SU-DHL-6 (cell line): ENCODE data around the gene BMPR1B.

ENCODE experiments used
- H2AFZ ChIP-seq: fragments of 200-600 bp; sonication (generic); 2 replicates; pipeline ENCODE4 v1.6.1; 2014; ENCODE audit warnings: low read depth, mild to moderate bottlenecking, moderate library complexity, mixed read lengths, antibody characterized with exemption, low read length; ENCODE audit not compliant: severe bottlenecking
- H3F3A ChIP-seq: fragments of 200-600 bp; shearing (Covaris generic); 2 replicates; pipeline ENCODE4 v1.6.0; 2016; ENCODE audit warnings: antibody characterized with exemption, mild to moderate bottlenecking; ENCODE audit not compliant: insufficient read depth
- H3K27ac ChIP-seq: fragments of 200-600 bp; sonication (generic); 2 replicates; pipeline ENCODE4 v1.5.1; 2016; ENCODE audit warnings: low read depth, mild to moderate bottlenecking, low read length, moderate library complexity, mixed read lengths
- H3K27me3 ChIP-seq: fragments of 200-600 bp; sonication (generic), shearing (Covaris generic); 2 replicates; pipeline ENCODE4 v1.6.0; 2014; ENCODE audit warnings: mild to moderate bottlenecking, low read length
- H3K36me3 ChIP-seq: fragments of 200-600 bp; sonication (generic); 2 replicates; pipeline ENCODE4 v1.6.1; 2014; ENCODE audit warnings: mild to moderate bottlenecking, low read length, mixed read lengths
- H3K4me2 ChIP-seq: fragments of 300-600, 200-600 bp; shearing (Covaris generic), sonication (generic); 2 replicates; pipeline ENCODE4 v1.6.0; 2014; ENCODE audit warnings: low read length, low read depth, mild to moderate bottlenecking; ENCODE audit not compliant: poor library complexity, severe bottlenecking
- H3K4me3 ChIP-seq: fragments of 200-600 bp; sonication (generic); 2 replicates; pipeline ENCODE4 v1.5.1; 2014; ENCODE audit warnings: antibody characterized with exemption, low read length, mild to moderate bottlenecking, mixed read lengths; ENCODE audit not compliant: insufficient read depth, poor library complexity, severe bottlenecking
- H3K79me2 ChIP-seq: fragments of 200-600 bp; sonication (generic); 2 replicates; pipeline ENCODE4 v1.6.1; 2014; ENCODE audit warnings: mild to moderate bottlenecking, low read length, moderate library complexity; ENCODE audit not compliant: insufficient read depth
- H3K9ac ChIP-seq: fragments of 200-600 bp; sonication (generic); 2 replicates; pipeline ENCODE4 v1.7.0; 2014; ENCODE audit warnings: mild to moderate bottlenecking, low read length
- H3K9me2 ChIP-seq: fragments of 200-600 bp; sonication (generic); replicated peaks from 2 replicates; pipeline ENCODE4 v1.6.1; 2014; ENCODE audit warnings: low read length; ENCODE audit not compliant: insufficient read depth
- H3K9me3 ChIP-seq: fragments of 200-600 bp; sonication (generic); 2 replicates; pipeline ENCODE4 v1.6.1; 2014; ENCODE audit warnings: low read length, mixed read lengths; ENCODE audit not compliant: insufficient read depth
- H4K20me1 ChIP-seq: fragments of 200-600 bp; sonication (generic); 2 replicates; pipeline ENCODE4 v1.6.1; 2014; ENCODE audit warnings: low read depth, mild to moderate bottlenecking, antibody characterized with exemption, low read length, moderate library complexity, mixed read lengths
- EZH2phosphoT487 ChIP-seq: fragments of 200-600 bp; sonication (generic), shearing (Covaris generic); conservative IDR thresholded peaks from 2 replicates; pipeline ENCODE4 v1.6.1; 2018; ENCODE audit warnings: mild to moderate bottlenecking, antibody characterized with exemption, low read length, moderate library complexity, mixed read lengths
- TF ChIP-seq, protein P1 (sequence below): fragments of 200-600 bp; sonication (generic); IDR thresholded peaks from one replicate; pipeline ENCODE4 v1.5.1; 2017; ENCODE audit warnings: antibody characterized with exemption, mild to moderate bottlenecking, low read length, moderate library complexity; ENCODE audit not compliant: insufficient read depth, poor library complexity, severe bottlenecking

Gene BMPR1B

DNA sequence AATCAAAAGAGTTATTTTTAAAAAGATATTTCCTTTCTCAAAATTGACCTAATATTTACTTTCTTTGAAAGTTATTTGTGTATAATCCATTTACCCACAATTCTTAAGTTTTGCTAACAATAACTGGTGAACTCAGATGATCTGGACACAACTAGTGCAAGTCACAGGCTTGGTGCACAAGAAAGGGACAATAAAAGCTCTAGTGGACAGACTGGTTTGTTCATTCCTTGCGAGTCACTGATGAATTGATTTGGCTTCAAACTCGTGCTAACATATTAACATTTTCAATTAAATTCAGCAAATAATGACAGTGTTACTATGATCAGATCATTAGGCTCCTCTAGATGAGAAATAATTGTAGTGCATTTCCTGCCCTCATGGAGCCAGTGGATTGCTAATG is 169.2 kb downstream of the BMPR1B start:
- no peaks in the 10 kb centered on the region for H3K79me2 ChIP-seq
- no peaks in the 10 kb centered on the region for H4K20me1 ChIP-seq
- no peaks in the 10 kb centered on the region for H3K27me3 ChIP-seq
- no peak overlapping the region for H3K4me3 ChIP-seq
- H3K4me2 ChIP-seq = no peak overlapping the region
- H2AFZ ChIP-seq = no peak overlapping the region
- H3F3A ChIP-seq = no peaks in the 10 kb centered on the region
- no peak overlapping the region for H3K27ac ChIP-seq
- H3K9me3 ChIP-seq = no peaks in the 10 kb centered on the region
- no peak for TF ChIP-seq EZH2phosphoT487
- TF ChIP-seq, protein P1, sequence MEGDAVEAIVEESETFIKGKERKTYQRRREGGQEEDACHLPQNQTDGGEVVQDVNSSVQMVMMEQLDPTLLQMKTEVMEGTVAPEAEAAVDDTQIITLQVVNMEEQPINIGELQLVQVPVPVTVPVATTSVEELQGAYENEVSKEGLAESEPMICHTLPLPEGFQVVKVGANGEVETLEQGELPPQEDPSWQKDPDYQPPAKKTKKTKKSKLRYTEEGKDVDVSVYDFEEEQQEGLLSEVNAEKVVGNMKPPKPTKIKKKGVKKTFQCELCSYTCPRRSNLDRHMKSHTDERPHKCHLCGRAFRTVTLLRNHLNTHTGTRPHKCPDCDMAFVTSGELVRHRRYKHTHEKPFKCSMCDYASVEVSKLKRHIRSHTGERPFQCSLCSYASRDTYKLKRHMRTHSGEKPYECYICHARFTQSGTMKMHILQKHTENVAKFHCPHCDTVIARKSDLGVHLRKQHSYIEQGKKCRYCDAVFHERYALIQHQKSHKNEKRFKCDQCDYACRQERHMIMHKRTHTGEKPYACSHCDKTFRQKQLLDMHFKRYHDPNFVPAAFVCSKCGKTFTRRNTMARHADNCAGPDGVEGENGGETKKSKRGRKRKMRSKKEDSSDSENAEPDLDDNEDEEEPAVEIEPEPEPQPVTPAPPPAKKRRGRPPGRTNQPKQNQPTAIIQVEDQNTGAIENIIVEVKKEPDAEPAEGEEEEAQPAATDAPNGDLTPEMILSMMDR = no peak
- no peaks in the 10 kb centered on the region for H3K36me3 ChIP-seq
- no peak overlapping the region for H3K9ac ChIP-seq
- H3K9me2 ChIP-seq = no peaks in the 10 kb centered on the region

DNA sequence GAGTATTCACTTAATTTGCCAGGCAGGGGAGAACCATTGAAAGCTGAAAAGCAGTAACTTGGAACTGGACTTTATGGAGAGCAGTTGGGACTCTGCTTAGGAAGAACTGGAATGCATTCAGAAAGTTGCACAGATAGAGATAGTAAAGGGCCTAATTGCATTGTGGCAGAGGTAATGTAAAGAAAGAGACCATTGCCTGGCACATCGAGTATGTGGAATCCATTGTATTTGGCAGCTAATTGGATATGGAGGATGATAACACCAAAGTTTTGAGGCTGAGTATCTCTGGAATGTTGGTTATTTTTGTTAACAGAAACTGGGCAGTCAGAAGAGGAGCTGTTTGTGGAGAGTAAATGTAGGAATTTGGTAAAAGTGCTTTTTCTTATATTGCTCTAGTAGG is 169.9 kb downstream of the BMPR1B start:
- Histone ChIP-seq H3K27ac (no peak overlapping the region), H3F3A (no peaks in the 10 kb centered on the region), H3K9me2 (no peaks in the 10 kb centered on the region), H3K27me3 (no peaks in the 10 kb centered on the region), H4K20me1 (no peaks in the 10 kb centered on the region), H3K4me3 (no peak overlapping the region), H3K9me3 (no peaks in the 10 kb centered on the region), H3K4me2 (no peak overlapping the region), H2AFZ (no peak overlapping the region), H3K79me2 (no peaks in the 10 kb centered on the region), H3K36me3 (no peaks in the 10 kb centered on the region), H3K9ac (no peak overlapping the region)
- no peak for TF ChIP-seq EZH2phosphoT487
- TF ChIP-seq, protein P1 = no peak

- Histone ChIP-seq H3K9me3 (no peaks in the 10 kb centered on the region), H3K4me2 (no peak overlapping the region), H3K9me2 (no peaks in the 10 kb centered on the region), H4K20me1 (no peaks in the 10 kb centered on the region), H3K27me3 (no peaks in the 10 kb centered on the region), H3F3A (no peaks in the 10 kb centered on the region), H3K9ac (no peak overlapping the region), H3K36me3 (no peaks in the 10 kb centered on the region), H3K27ac (no peak overlapping the region), H3K79me2 (no peaks in the 10 kb centered on the region), H3K4me3 (no peak overlapping the region), H2AFZ (no peak overlapping the region)
- no peak for TF ChIP-seq EZH2phosphoT487
- TF ChIP-seq, protein P1 = no peak
These were observed 171.9 kb downstream of the BMPR1B start for GRCh38 chr4:94929696-94930095.
